D721Med (cell line): Measurements from ENCODE around the gene S100A12.

Experiments
- DNase-seq: peaks from one replicate; pipeline ENCODE4 v3.0.0; 2011; ENCODE audit warnings: low spot score; ENCODE audit not compliant: insufficient read length
- FAIRE-seq: peaks from 2 replicates; lab custom pipeline; 2011; peaks lifted over from hg19 to GRCh38; lab: Jason Lieb, UNC
- TF ChIP-seq, protein P1 (sequence below): IDR thresholded peaks from 2 replicates; pipeline ENCODE4 v1.5.1; 2012; ENCODE audit warnings: mild to moderate bottlenecking, control low read depth; ENCODE audit not compliant: insufficient read depth; ENCODE audit errors: missing control alignments

S100A12 gene

DNA sequence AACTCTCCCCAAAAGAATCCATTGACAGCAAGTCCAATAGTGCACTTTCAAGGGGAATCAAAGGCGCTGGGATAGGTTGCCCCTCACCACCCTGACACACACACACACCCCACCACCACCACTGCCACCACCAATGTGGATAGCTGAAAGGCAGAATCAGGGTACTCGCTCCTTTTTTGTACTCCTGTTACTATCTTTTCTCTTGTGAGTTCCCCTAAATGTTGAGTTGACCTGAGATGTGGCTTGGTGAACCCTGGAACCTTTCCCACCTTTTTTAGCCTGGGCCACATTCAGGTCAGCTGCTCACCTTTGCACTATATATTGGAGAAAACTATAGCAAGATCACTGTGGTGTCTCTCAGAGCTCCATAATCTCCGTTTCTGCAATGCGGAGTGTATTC lies 11.6 kb upstream of the S100A12 start:
- DNase-seq (no peak), FAIRE-seq (no peak)
- TF ChIP-seq, protein P1, sequence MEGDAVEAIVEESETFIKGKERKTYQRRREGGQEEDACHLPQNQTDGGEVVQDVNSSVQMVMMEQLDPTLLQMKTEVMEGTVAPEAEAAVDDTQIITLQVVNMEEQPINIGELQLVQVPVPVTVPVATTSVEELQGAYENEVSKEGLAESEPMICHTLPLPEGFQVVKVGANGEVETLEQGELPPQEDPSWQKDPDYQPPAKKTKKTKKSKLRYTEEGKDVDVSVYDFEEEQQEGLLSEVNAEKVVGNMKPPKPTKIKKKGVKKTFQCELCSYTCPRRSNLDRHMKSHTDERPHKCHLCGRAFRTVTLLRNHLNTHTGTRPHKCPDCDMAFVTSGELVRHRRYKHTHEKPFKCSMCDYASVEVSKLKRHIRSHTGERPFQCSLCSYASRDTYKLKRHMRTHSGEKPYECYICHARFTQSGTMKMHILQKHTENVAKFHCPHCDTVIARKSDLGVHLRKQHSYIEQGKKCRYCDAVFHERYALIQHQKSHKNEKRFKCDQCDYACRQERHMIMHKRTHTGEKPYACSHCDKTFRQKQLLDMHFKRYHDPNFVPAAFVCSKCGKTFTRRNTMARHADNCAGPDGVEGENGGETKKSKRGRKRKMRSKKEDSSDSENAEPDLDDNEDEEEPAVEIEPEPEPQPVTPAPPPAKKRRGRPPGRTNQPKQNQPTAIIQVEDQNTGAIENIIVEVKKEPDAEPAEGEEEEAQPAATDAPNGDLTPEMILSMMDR = no peak

DNA sequence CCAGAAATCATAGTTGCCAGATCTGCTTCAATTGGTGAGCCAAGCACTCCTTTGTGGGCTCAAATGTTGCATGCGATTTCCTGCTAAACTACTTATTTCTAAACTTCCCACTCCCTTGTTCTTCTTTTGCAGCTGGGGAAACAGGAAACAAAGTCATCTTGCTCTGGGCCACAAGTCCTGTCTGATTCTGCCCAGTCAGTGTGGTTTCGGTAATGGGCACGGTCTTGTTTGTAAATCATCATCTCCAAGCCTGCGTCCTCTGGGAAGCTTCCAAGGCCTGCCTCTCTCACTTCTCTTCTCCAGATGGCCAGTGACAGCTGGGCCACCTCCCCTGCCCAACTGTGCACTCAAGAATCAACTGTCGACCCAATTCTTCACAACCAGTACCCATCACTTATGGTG lies 11.1 kb upstream of the S100A12 start:
- no peak for FAIRE-seq
- TF ChIP-seq, protein P1 = no peak
- DNase-seq = no peak

DNA sequence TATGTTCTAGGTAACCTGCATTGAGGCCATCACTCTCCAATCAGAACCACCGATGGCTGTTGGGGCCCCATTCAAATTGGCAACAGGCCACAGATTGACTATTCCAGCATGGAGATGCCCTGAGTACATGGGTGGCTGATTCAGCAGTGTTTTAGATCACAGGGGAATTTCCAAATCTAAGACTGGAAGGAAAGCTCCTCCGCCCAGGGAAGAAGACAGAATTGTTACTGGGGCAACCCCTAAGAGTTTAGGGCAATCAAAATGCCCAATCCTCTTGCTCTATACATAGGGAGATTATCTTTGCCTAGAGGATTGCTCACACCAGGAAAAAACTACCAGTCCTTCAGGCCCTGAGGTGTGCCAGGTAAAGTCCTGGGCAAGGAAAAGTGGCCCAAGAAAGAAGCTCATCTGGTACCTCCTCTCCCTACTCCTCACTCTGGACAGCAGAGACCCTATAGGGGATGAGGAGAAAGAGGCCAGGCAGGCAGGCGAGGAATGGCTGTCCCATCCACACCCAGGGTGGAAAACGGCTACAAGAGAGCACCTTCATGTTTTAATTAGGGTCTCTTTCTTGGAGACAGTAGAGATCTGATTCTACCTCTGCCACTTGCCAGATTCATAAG lies 9.6 kb upstream of the S100A12 start:
- TF ChIP-seq, protein P1 = no peak
- DNase-seq (no peak), FAIRE-seq (no peak)

DNA sequence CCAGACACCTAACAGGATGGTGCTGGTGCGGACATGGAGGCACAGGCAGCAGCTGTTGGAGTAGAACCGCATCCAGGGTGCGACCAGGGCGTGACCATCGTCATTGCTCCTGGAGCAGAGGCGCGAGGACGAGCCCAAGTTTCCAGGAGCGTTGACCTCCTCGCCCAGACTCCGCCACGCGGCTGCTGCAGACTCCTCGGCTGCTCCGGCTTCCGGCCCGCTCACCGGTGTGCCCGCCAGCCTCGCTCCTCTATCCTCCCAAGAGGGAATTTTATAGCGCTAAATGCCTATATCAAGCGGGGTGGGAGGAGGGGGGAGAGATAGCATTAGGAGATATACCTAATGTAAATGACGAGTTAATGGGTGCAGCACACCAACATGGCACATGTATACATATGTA lies 5.3 kb upstream of the S100A12 start:
- FAIRE-seq = no peak
- TF ChIP-seq, protein P1 = no peak
- no peak for DNase-seq

DNA sequence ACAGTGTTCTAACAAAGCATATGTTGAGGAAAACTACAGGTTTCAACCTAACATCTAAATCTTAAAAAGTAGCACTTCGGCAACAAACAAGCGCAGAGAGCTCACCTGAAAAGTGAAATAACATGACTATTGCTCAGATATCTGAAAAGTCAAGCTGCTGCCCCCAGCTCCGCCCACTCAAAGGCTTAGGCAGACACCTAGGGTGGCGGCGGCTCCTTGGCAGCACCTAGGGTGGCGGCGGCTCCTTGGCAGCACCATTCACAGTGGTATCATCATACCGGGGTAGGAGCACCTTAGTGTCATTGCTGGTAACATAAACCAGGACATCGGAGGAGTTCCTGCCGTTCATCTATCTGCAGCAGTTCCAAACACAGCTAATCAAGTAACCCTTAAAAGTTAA lies 4.2 kb upstream of the S100A12 start:
- DNase-seq (no peak), FAIRE-seq (no peak)
- TF ChIP-seq, protein P1 = no peak

DNA sequence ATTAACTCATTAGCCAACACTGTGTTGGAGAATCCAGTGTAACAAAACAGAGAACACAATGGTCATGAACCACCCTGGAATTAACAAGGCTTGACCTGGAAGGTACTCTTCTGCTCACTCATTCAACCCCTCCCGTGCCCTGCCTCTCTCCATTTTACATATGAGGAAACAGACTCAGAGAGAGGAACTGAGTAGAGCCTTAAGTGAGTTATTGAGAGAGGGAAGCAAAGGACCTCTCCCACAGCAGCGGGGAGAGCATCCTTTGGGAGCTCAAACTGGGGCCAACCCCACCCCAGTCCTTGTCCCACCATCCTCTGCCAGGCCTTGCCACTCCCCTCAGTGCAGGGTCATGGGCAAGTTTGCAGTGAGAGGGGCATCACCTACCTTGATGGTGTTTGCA lies 1.4 kb downstream of the S100A12 start:
- TF ChIP-seq, protein P1 = no peak
- FAIRE-seq (no peak), DNase-seq (no peak)

DNA sequence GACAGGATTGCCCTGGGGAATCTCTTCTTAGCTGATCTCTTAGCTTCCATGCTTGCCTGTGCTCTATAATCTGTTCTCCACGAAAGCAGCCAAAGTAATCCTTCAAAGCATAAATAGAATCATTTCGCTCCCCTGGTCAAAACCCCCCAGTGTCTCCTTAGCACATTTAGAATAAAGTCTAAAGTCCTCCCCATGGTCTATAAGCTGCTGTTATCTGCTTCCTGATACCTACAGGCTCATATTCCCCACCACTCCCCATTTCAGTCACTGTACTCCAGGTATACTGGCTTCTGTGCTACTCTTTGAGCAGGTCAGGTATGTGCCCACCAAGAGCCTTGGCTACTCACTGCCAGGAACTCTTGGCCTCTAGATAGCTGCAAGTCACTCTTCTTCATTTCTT lies 2.9 kb downstream of the S100A12 start:
- TF ChIP-seq, protein P1 = no peak
- FAIRE-seq (no peak), DNase-seq (no peak)
